ENCODE data around the gene TIMP2. TPM values are rescaled to one million over a fixed set of nuclear protein-coding genes. Genes with fewer than 3 reads are reported as not detected.

Gene TIMP2
- total and polyA plus RNA-seq, 2 of the 13 experiments (the other 11 are each of a cell fraction or from before 2014, with no cell fraction given), result 3.8 to 8.5 TPM

GRCh38 chr17:78947235-78948149 lies 22.3 kb upstream of the TIMP2 start (continued):
- TF ChIP-seq DNMT3B (CRISPR knock-in tag; conservative IDR thresholded peaks at IDR 0.05) (no peak), TP53 (CRISPR knock-in tag; conservative IDR thresholded peaks at IDR 0.05) (no peak), ZNF333 (CRISPR knock-in tag; IDR thresholded peaks at IDR 0.05; ENCODE audit: borderline replicate concordance) (no peak), MTF2 (CRISPR knock-in tag; IDR thresholded peaks at IDR 0.05; ENCODE audit: borderline replicate concordance) (no peak), MED8 (CRISPR knock-in tag; IDR thresholded peaks at IDR 0.05; ENCODE audit: insufficient replicate concordance) (no peak), JUN (CRISPR knock-in tag; IDR thresholded peaks at IDR 0.05) (no peak), ZNF780A (CRISPR knock-in tag; IDR thresholded peaks at IDR 0.05) (no peak), ZNF713 (CRISPR knock-in tag; IDR thresholded peaks at IDR 0.05) (no peak), ZBTB37 (CRISPR knock-in tag; IDR thresholded peaks at IDR 0.05) (no peak), PLRG1 (conservative IDR thresholded peaks at IDR 0.05) (no peak)

- Histone ChIP-seq H3K27ac (ENCODE audit: extremely low read length, insufficient read depth, low read length) (no peak overlapping the region), H3K4me2 (ENCODE audit: low read depth, low read length) (no peak overlapping the region), H3K9ac (ENCODE audit: insufficient read depth, low read depth, low read length) (no peak overlapping the region), H4K20me1 (ENCODE audit: insufficient read depth, low read length) (no peaks in the 10 kb centered on the region), H2AFZ (ENCODE audit: low read length) (no peak overlapping the region), H3K27me3 (ENCODE audit: control insufficient read depth in 1 of 2, insufficient read depth in 2 of 2, low read length in 2 of 2) (peaks cover 2 to 23% of the 10 kb centered on the region in 2 experiments; a peak in 3 of 5 replicates), H3K4me3 (replicated peaks in 1 of 3; ENCODE audit: insufficient read depth in 1 of 3, low read depth in 2 of 3, low read length in 3 of 3) (no peak overlapping the region), H3K79me2 (ENCODE audit: insufficient read depth, low read length) (no peaks in the 10 kb centered on the region), H3K36me3 (replicated peaks in 1 of 2; ENCODE audit: control insufficient read depth in 1 of 2, insufficient read depth in 2 of 2, low read length in 2 of 2) (no peaks in the 10 kb centered on the region), H3K4me1 (ENCODE audit: insufficient read depth, low read length) (peaks cover 26% of the 10 kb centered on the region), H3K9me3 (ENCODE audit: low read length) (peaks cover 17% of the 10 kb centered on the region)
- CTCF ChIA-PET (ENCODE audit: low intra/inter-chr PET ratio, low total read pairs), result no interaction called here
- intact Hi-C loops (cut with micrococcal nuclease; ENCODE audit: unreplicated experiment) (no loop called here), in situ Hi-C loops (cut with HindIII; ENCODE audit: extremely low pct_ligation_motif_present, low pct_unique_long_range_greater_than_20kb) (no loop called here)
- 54% methylated on average over 8 of the region's 8 CpGs for WGBS (ENCODE audit: low lambda C conversion rate)
- FAIRE-seq (no peak), ATAC-seq (no peak), DNase-seq (ENCODE audit: low spot score) (no peak)
- POLR2A ChIA-PET, result interaction anchor here (0.8 to 1.9 kb wide), 4 partner anchors 13 to 63 kb away, joined by 3 to 7 read pairs (median 4); no protein-coding TSS in a partner anchor
- BruUV-seq (replicated peaks), result no TSS peak
- TF ChIP-seq KDM5A (IDR thresholded peaks at IDR 0.05; ENCODE audit: borderline replicate concordance, low read length) (no peak), MEIS2 (CRISPR knock-in tag; IDR thresholded peaks at IDR 0.05) (no peak), ZNF224 (CRISPR knock-in tag; IDR thresholded peaks at IDR 0.05) (no peak), SP1 (IDR thresholded peaks at IDR 0.05) (no peak), SP1 (CRISPR knock-in tag; IDR thresholded peaks at IDR 0.05) (no peak), ZNF740 (CRISPR knock-in tag; IDR thresholded peaks at IDR 0.05) (no peak), AGO1 (IDR thresholded peaks at IDR 0.05; ENCODE audit: low read depth, low read length, poor library complexity, severe bottlenecking) (no peak), KLF11 (CRISPR knock-in tag; IDR thresholded peaks at IDR 0.05) (no peak), ZSCAN31 (CRISPR knock-in tag; IDR thresholded peaks at IDR 0.05; ENCODE audit: low read depth) (no peak)
Measured at GRCh38 chr17:78946631-78947030, 21.4 kb upstream of the TIMP2 start.
